Skeletal muscle satellite cell (primary cell): ENCODE data around the gene NGEF.

Source experiments
- H3K27me3 ChIP-seq: 2 replicates; pipeline ENCODE4 v1.7.0; 2013; ENCODE audit warnings: low read length; ENCODE audit not compliant: control insufficient read depth, insufficient read depth
- H3K36me3 ChIP-seq: 2 replicates; pipeline ENCODE4 v1.7.0; 2013; ENCODE audit warnings: mild to moderate bottlenecking, control low read depth, low read length; ENCODE audit not compliant: insufficient read depth
- H3K4me1 ChIP-seq: 2 replicates; pipeline ENCODE4 v1.7.0; 2013; ENCODE audit warnings: low read length; ENCODE audit not compliant: control insufficient read depth, insufficient read depth
- H3K4me2 ChIP-seq: 2 replicates; pipeline ENCODE4 v1.7.0; 2013; ENCODE audit warnings: mild to moderate bottlenecking, low read length
- H3K4me3 ChIP-seq: 2 replicates; pipeline ENCODE4 v1.7.0; 2013; ENCODE audit warnings: low read length
- H3K9ac ChIP-seq: 2 replicates; pipeline ENCODE4 v1.7.0; 2013; ENCODE audit warnings: mild to moderate bottlenecking, low read depth, low read length, moderate library complexity
- H3K9me3 ChIP-seq: replicated peaks from 2 replicates; pipeline ENCODE4 v1.7.0; 2013; ENCODE audit warnings: mild to moderate bottlenecking, control low read depth, low read length

NGEF gene

DNA sequence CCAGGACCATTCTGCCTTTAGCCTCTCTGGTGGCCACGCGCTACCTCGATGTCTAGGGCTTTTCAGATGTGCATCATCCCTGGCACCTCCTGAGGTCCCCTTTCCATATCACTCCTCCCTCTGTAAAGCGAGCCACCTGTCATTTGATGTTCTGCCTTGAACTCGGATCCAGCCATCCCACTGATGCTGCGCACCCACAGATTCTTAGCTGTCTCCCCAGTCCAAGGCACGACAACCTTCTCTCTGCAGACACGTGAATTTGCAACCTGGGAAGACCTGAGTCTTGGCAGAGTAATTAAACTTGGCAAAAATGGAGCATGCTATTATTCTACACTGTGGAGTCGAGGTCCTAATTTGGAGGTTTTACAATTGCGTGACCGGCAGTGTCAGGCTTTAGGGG, 61.9 kb downstream of the NGEF start:
- H3K9ac ChIP-seq = no peak overlapping the region
- no peaks in the 10 kb centered on the region for H3K36me3 ChIP-seq
- no peaks in the 10 kb centered on the region for H3K9me3 ChIP-seq
- no peaks in the 10 kb centered on the region for H3K4me1 ChIP-seq
- peaks cover 19% of the 10 kb centered on the region for H3K27me3 ChIP-seq
- no peak overlapping the region for H3K4me2 ChIP-seq
- no peak overlapping the region for H3K4me3 ChIP-seq

DNA sequence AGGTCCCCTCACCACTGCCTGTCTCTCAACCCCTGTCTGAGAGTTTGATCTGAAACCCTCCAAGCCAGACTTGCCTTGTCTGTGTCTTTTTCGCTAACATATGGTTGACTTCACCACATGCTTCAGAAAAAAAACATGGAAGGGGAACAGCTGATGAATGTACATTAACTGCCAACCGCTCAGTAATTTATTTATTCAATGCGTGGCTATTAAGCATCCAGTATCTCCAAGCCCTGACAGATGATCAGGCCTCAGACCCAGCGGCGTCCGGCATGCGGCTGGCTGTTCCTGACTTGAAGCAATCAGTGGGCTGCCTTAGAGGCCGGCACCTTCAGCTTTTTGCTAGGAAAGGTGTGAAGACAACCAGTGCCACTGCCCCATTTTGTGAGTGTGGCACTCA, 62.3 kb downstream of the NGEF start:
- H3K9ac ChIP-seq = no peak overlapping the region
- no peaks in the 10 kb centered on the region for H3K36me3 ChIP-seq
- H3K4me3 ChIP-seq = no peak overlapping the region
- H3K27me3 ChIP-seq = peaks cover 19% of the 10 kb centered on the region
- no peaks in the 10 kb centered on the region for H3K9me3 ChIP-seq
- no peak overlapping the region for H3K4me2 ChIP-seq
- no peaks in the 10 kb centered on the region for H3K4me1 ChIP-seq

DNA sequence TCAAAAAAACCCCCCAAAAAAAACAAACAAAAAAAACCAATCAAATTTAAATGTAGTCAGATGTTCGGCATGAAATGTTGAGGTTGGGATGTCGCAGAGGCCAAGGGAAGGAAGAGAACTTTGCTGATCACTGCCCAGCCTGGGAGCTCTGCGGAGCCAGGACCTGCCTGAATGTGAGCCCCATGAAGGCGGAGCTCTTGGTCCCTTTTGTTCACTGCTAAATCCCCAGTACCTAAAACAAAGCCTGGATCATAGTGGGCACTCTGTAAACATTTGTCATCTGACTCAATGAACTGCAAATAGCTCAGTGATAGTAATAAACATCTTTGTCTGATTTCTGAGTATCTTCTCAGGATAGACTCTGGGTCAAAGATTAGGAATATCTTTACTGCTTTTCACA, 64.0 kb downstream of the NGEF start:
- no peak overlapping the region for H3K4me3 ChIP-seq
- no peaks in the 10 kb centered on the region for H3K9me3 ChIP-seq
- no peaks in the 10 kb centered on the region for H3K4me1 ChIP-seq
- peaks cover 14% of the 10 kb centered on the region for H3K27me3 ChIP-seq
- no peaks in the 10 kb centered on the region for H3K36me3 ChIP-seq
- no peak overlapping the region for H3K9ac ChIP-seq
- no peak overlapping the region for H3K4me2 ChIP-seq

DNA sequence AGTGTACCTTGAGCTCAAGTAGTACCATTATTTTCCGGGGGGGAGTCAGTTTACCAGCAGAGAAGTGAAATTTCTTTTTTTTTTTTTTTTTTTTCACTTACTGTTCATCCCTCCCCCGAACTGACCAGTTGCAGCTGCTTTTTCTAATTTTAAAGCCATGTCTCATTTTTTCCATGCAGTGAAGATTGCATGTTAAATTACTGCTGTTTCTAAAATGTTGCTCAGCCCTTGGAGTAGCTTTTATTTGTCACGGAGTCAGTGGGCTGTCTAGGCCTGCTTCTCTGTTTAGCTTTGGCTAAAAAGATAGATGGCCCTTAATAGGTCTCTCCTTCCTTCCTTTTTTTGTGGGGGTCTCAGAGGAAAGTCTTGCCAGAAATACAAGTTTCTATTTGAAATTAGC, 70.2 kb downstream of the NGEF start:
- Histone ChIP-seq H3K36me3 (no peaks in the 10 kb centered on the region), H3K9ac (no peak overlapping the region), H3K4me1 (no peaks in the 10 kb centered on the region), H3K9me3 (no peaks in the 10 kb centered on the region), H3K4me3 (no peak overlapping the region), H3K4me2 (no peak overlapping the region), H3K27me3 (peaks cover 5% of the 10 kb centered on the region)

DNA sequence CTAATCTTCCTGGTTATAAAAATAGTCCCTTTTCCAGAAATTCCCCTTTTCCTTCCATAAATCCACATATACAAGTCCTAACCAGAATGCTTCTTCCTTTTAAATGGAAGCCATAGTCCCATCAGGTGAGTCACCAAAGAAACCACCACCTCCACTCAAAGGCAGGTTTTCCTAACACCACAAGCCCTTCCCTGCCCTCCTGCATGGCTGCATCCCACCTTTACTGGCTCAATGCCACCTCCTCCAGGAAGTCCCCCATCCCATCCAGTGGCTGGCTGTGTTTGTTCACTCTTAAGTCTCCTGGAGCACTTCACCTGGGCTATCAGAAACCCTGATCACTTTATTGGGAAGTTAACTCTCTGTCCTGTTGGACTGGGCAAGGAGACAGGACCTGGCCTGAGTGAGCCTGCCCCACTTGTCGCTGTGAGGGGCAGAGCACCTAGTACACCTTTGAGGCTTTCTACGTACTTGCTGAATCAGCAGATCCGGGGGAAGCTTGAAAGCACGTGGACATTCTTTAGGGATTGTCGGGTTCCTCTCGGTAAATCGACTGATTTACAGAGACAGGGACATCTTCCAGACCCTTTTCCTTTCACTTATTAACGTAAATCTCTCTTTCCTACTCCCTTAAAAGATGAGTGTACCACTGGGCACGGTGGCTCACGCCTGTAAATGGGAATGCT, 71.0 kb downstream of the NGEF start:
- Histone ChIP-seq H3K27me3 (peaks cover 9% of the 10 kb centered on the region), H3K9me3 (no peaks in the 10 kb centered on the region)

DNA sequence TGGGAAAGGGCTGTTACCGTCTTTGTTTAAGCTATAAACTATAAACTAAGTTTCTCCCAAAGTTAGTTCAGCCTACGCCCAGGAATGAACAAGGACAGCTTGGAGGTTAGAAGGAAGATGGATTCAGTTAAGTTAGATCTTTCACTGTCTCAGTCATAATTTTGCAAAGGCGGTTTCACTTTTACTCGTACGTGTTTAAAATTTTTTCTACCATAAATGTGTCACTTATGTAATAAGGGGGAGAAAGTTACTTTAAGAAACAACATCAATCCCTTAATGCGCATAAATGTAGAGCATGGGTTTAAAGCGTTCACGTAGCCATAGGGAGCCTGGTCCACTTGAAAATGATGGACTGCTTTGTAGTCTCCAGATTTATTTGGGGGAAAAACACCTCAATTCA, 71.7 kb downstream of the NGEF start:
- Histone ChIP-seq H3K9me3 (no peaks in the 10 kb centered on the region), H3K4me2 (no peak overlapping the region), H3K36me3 (no peaks in the 10 kb centered on the region), H3K4me1 (no peaks in the 10 kb centered on the region), H3K9ac (no peak overlapping the region), H3K27me3 (peaks cover 9% of the 10 kb centered on the region), H3K4me3 (no peak overlapping the region)

More for the DNA sequence above, 71.0 kb downstream of the NGEF start:
- no peak overlapping the region for H3K4me3 ChIP-seq
- no peak overlapping the region for H3K9ac ChIP-seq
- H3K4me2 ChIP-seq = no peak overlapping the region
- no peaks in the 10 kb centered on the region for H3K4me1 ChIP-seq
- H3K36me3 ChIP-seq = no peaks in the 10 kb centered on the region

DNA sequence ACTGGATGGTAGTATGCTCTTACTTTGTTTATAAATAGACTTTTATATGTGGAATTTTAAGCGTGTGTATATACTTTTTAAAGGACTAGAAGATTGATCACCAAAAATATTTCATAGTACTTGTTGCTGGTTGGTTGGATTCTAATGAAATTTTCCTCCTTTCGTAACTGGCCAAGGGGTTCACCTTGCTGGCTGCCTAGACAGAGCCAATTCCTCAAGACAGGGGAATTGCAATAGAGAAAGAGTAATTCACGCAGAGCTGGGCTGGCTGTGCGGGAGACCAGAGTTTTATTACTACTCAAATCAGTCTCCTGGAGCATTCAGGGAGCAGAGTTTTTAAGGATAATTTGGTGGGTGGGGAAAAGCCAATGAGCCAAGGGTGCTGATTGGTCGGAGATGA, 72.3 kb downstream of the NGEF start:
- Histone ChIP-seq H3K4me2 (no peak overlapping the region), H3K9me3 (no peaks in the 10 kb centered on the region), H3K27me3 (peaks cover 15% of the 10 kb centered on the region), H3K4me3 (no peak overlapping the region), H3K36me3 (no peaks in the 10 kb centered on the region), H3K4me1 (no peaks in the 10 kb centered on the region), H3K9ac (no peak overlapping the region)

DNA sequence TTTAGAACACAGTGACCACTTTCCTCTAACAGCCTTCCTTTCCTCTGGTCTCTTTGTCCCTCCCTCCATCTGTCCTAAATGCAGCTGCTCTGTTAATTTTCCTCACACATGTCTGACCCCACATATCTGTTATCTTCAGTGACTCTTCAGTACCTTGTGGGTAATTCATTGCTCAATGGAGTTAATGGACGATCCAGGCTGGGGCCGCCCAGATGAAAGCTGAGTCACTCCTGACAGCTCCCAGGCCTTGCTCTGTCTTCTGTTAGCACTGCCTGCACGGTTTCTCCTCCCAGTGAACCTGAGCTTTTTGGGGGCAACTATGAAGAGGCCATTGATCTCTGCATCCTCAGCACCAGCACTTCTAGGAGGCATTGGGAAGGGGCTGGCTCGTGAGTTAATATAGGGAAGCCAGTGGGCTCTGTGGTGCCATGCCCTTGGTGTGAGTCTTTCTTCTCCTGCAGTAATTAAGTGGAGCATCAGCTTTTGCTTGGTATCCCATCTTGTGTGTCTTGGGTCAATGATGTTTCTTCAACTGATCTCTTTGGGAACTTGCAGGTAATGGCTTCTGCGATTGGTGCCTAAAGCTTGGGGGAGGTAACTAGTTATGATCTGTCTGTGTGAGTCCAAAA, 75.7 kb downstream of the NGEF start:
- Histone ChIP-seq H3K4me2 (no peak overlapping the region), H3K36me3 (no peaks in the 10 kb centered on the region), H3K4me1 (no peaks in the 10 kb centered on the region), H3K27me3 (peaks cover 19% of the 10 kb centered on the region), H3K9me3 (no peaks in the 10 kb centered on the region), H3K9ac (no peak overlapping the region), H3K4me3 (no peak overlapping the region)

DNA sequence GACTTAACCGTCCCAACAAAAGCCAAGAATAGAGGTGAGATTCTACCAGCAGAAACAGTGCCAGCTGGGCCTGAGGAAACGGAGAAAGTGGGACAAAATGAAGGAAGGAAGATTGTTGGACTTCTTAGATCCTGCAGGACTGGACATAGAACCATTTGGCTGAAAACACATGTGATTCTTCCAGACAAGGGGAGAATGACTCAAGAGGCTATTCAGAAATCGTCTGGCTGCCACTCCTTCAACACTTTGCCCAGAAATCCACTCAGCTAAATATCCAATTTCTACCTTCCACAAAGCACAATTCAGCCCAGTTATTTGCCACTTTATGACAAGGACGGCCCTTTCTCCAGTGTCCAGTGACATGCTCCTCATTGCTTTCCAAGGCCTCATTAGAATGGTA, 81.4 kb downstream of the NGEF start:
- H3K9me3 ChIP-seq = no peaks in the 10 kb centered on the region
- H3K9ac ChIP-seq = no peak overlapping the region
- H3K36me3 ChIP-seq = no peaks in the 10 kb centered on the region
- H3K4me3 ChIP-seq = no peak overlapping the region
- peaks cover 4% of the 10 kb centered on the region for H3K4me1 ChIP-seq
- H3K4me2 ChIP-seq = no peak overlapping the region
- H3K27me3 ChIP-seq = peaks cover 49% of the 10 kb centered on the region

DNA sequence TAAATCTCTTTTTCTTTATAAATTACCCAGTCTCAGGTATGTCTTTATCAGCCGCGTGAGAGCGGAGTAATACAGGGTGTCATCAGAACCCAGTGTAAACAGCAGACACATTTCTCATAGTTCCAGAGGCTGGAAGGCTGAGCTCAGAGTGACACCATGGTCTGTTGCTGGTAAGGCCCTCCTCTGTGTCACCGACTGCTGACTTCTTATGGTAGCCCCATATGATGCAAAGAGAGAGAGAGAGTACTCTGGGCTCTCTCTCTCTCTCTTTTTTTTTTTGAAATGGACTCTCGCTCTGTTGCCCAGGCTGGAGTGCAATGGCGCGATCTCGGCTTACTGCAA, 83.0 kb downstream of the NGEF start:
- Histone ChIP-seq H3K4me1 (peaks cover 4% of the 10 kb centered on the region), H3K9me3 (no peaks in the 10 kb centered on the region), H3K4me3 (no peak overlapping the region), H3K36me3 (no peaks in the 10 kb centered on the region), H3K4me2 (no peak overlapping the region), H3K9ac (no peak overlapping the region), H3K27me3 (peaks cover 57% of the 10 kb centered on the region)

DNA sequence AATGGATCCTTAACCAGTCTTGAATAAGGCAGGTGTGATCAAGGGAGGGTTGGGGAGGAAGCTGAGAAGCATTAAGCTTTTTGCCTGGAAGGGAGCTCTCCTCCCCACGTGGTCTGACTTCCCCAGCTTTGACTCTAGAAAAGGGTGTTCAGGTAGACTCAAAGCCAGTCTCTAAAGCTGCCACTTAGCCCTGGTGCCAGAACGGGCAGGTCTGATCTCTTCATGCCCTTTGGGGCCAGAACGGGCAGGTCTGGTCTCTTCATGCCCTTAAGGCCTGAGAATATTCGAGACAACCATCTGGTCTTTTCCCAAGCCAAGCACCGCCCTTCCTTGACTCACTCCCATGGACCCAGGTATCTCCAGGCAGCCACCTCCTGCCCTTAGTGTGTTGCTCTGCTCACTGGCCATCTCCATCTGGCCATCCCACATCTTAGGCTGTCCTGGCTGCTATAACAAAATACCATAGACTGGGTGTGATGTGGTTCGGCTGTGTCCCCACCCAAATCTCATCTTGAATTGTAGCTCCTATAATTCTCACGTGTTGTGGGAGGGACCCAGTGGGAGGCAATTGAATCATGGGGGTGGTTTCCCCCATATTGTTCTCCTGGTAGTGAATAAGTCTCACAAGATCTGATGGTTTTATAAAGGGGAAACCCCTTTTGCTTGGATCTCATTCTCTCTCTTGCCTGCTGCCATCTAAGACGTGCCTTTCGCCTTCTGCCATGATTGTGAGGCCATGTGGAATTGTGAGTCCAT, 83.6 kb downstream of the NGEF start:
- Histone ChIP-seq H3K27me3 (peaks cover 58% of the 10 kb centered on the region), H3K9me3 (no peaks in the 10 kb centered on the region), H3K9ac (no peak overlapping the region), H3K4me1 (peaks cover 4% of the 10 kb centered on the region), H3K36me3 (no peaks in the 10 kb centered on the region), H3K4me3 (no peak overlapping the region), H3K4me2 (no peak overlapping the region)
